ENCODE measurements around the gene CEP131.

The CEP131 gene

GRCh38 chr17:81189670-81190530, 32.9 kb downstream of the CEP131 start:
- no peak overlapping the region for H3K4me3 ChIP-seq (ENCODE audit: low read depth in 1 of 2, low read length in 2 of 2)
- no peaks in the 10 kb centered on the region for H3K9me3 ChIP-seq (ENCODE audit: control insufficient read depth in 1 of 2, low read length in 2 of 2)
- no peaks in the 10 kb centered on the region for H3K27me3 ChIP-seq (ENCODE audit: low read depth, low read length)
- H3K27ac ChIP-seq (ENCODE audit: low read length) = no peak overlapping the region
- H3K36me3 ChIP-seq (ENCODE audit: control insufficient read depth in 1 of 2, insufficient read depth in 2 of 2, low read length in 2 of 2) = peaks cover 0 to 13% of the 10 kb centered on the region in 2 donors
- peaks cover 0 to 3% of the 10 kb centered on the region in 2 donors for H3K4me1 ChIP-seq (ENCODE audit: control insufficient read depth in 1 of 2, insufficient read depth in 2 of 2, low read length in 2 of 2)

- peaks cover 0 to 13% of the 10 kb centered on the region in 2 donors for H3K36me3 ChIP-seq (ENCODE audit: control insufficient read depth in 1 of 2, insufficient read depth in 2 of 2, low read length in 2 of 2)
- H3K4me3 ChIP-seq (ENCODE audit: low read depth in 1 of 2, low read length in 2 of 2) = no peak overlapping the region
- no peak overlapping the region for H3K27ac ChIP-seq (ENCODE audit: low read length)
- no peaks in the 10 kb centered on the region for H3K27me3 ChIP-seq (ENCODE audit: low read depth, low read length)
- H3K9me3 ChIP-seq (ENCODE audit: control insufficient read depth in 1 of 2, low read length in 2 of 2) = no peaks in the 10 kb centered on the region
- H3K4me1 ChIP-seq (ENCODE audit: control insufficient read depth in 1 of 2, insufficient read depth in 2 of 2, low read length in 2 of 2) = peaks cover 0 to 3% of the 10 kb centered on the region in 2 donors
Measured at GRCh38 chr17:81189016-81189415, 33.7 kb downstream of the CEP131 start.

- Histone ChIP-seq H3K27me3 (ENCODE audit: low read depth, low read length) (no peaks in the 10 kb centered on the region), H3K4me1 (ENCODE audit: control insufficient read depth in 1 of 2, insufficient read depth in 2 of 2, low read length in 2 of 2) (peaks cover 0 to under 1% of the 10 kb centered on the region in 2 donors), H3K9me3 (ENCODE audit: control insufficient read depth in 1 of 2, low read length in 2 of 2) (no peaks in the 10 kb centered on the region), H3K4me3 (ENCODE audit: low read depth in 1 of 2, low read length in 2 of 2) (no peak overlapping the region), H3K36me3 (ENCODE audit: control insufficient read depth in 1 of 2, insufficient read depth in 2 of 2, low read length in 2 of 2) (peaks cover 0 to 13% of the 10 kb centered on the region in 2 donors), H3K27ac (ENCODE audit: low read length) (no peak overlapping the region)
Measured at GRCh38 chr17:81188491-81188840, 34.3 kb downstream of the CEP131 start.

GRCh38 chr17:81187586-81188490, 34.9 kb downstream of the CEP131 start:
- Histone ChIP-seq H3K4me3 (ENCODE audit: low read depth in 1 of 2, low read length in 2 of 2) (no peak overlapping the region), H3K27ac (ENCODE audit: low read length) (no peak overlapping the region), H3K4me1 (ENCODE audit: control insufficient read depth in 1 of 2, insufficient read depth in 2 of 2, low read length in 2 of 2) (no peaks in the 10 kb centered on the region), H3K27me3 (ENCODE audit: low read depth, low read length) (no peaks in the 10 kb centered on the region), H3K9me3 (ENCODE audit: control insufficient read depth in 1 of 2, low read length in 2 of 2) (no peaks in the 10 kb centered on the region), H3K36me3 (ENCODE audit: control insufficient read depth in 1 of 2, insufficient read depth in 2 of 2, low read length in 2 of 2) (peaks cover 0 to 13% of the 10 kb centered on the region in 2 donors)

GRCh38 chr17:81187120-81187519, 35.6 kb downstream of the CEP131 start:
- Histone ChIP-seq H3K36me3 (ENCODE audit: control insufficient read depth in 1 of 2, insufficient read depth in 2 of 2, low read length in 2 of 2) (peaks cover 0 to 12% of the 10 kb centered on the region in 2 donors), H3K4me1 (ENCODE audit: control insufficient read depth in 1 of 2, insufficient read depth in 2 of 2, low read length in 2 of 2) (no peaks in the 10 kb centered on the region), H3K4me3 (ENCODE audit: low read depth in 1 of 2, low read length in 2 of 2) (no peak overlapping the region), H3K9me3 (ENCODE audit: control insufficient read depth in 1 of 2, low read length in 2 of 2) (no peaks in the 10 kb centered on the region), H3K27ac (ENCODE audit: low read length) (no peak overlapping the region), H3K27me3 (ENCODE audit: low read depth, low read length) (no peaks in the 10 kb centered on the region)

- Histone ChIP-seq H3K27me3 (ENCODE audit: low read depth, low read length) (no peaks in the 10 kb centered on the region), H3K4me1 (ENCODE audit: control insufficient read depth in 1 of 2, insufficient read depth in 2 of 2, low read length in 2 of 2) (no peaks in the 10 kb centered on the region), H3K36me3 (ENCODE audit: control insufficient read depth in 1 of 2, insufficient read depth in 2 of 2, low read length in 2 of 2) (peaks cover 0 to 7% of the 10 kb centered on the region in 2 donors), H3K4me3 (ENCODE audit: low read depth in 1 of 2, low read length in 2 of 2) (no peak overlapping the region), H3K27ac (ENCODE audit: low read length) (no peak overlapping the region), H3K9me3 (ENCODE audit: control insufficient read depth in 1 of 2, low read length in 2 of 2) (no peaks in the 10 kb centered on the region)
Measured at GRCh38 chr17:81186203-81186602, 36.6 kb downstream of the CEP131 start.

- peaks cover 0 to 1% of the 10 kb centered on the region in 2 donors for H3K36me3 ChIP-seq (ENCODE audit: control insufficient read depth in 1 of 2, insufficient read depth in 2 of 2, low read length in 2 of 2)
- H3K27me3 ChIP-seq (ENCODE audit: low read depth, low read length) = no peaks in the 10 kb centered on the region
- H3K9me3 ChIP-seq (ENCODE audit: control insufficient read depth in 1 of 2, low read length in 2 of 2) = no peaks in the 10 kb centered on the region
- H3K27ac ChIP-seq (ENCODE audit: low read length) = no peak overlapping the region
- H3K4me1 ChIP-seq (ENCODE audit: control insufficient read depth in 1 of 2, insufficient read depth in 2 of 2, low read length in 2 of 2) = no peaks in the 10 kb centered on the region
- no peak overlapping the region for H3K4me3 ChIP-seq (ENCODE audit: low read depth in 1 of 2, low read length in 2 of 2)
Measured at GRCh38 chr17:81184555-81184954, 38.2 kb downstream of the CEP131 start.

- Histone ChIP-seq H3K27me3 (ENCODE audit: low read depth, low read length) (no peaks in the 10 kb centered on the region), H3K9me3 (ENCODE audit: control insufficient read depth in 1 of 2, low read length in 2 of 2) (no peaks in the 10 kb centered on the region)
Measured at GRCh38 chr17:81183807-81184206, 39.0 kb downstream of the CEP131 start.

GRCh38 chr17:81183316-81183715, 39.4 kb downstream of the CEP131 start:
- H3K9me3 ChIP-seq (ENCODE audit: control insufficient read depth in 1 of 2, low read length in 2 of 2) = no peaks in the 10 kb centered on the region
- H3K27me3 ChIP-seq (ENCODE audit: low read depth, low read length) = no peaks in the 10 kb centered on the region
- H3K4me3 ChIP-seq (ENCODE audit: low read depth in 1 of 2, low read length in 2 of 2) = no peak overlapping the region
- no peak overlapping the region for H3K27ac ChIP-seq (ENCODE audit: low read length)
- H3K4me1 ChIP-seq (ENCODE audit: control insufficient read depth in 1 of 2, insufficient read depth in 2 of 2, low read length in 2 of 2) = no peaks in the 10 kb centered on the region
- no peaks in the 10 kb centered on the region for H3K36me3 ChIP-seq (ENCODE audit: control insufficient read depth in 1 of 2, insufficient read depth in 2 of 2, low read length in 2 of 2)

More at GRCh38 chr17:81183807-81184206, 39.0 kb downstream of the CEP131 start:
- Histone ChIP-seq H3K4me1 (ENCODE audit: control insufficient read depth in 1 of 2, insufficient read depth in 2 of 2, low read length in 2 of 2) (no peaks in the 10 kb centered on the region), H3K27ac (ENCODE audit: low read length) (no peak overlapping the region), H3K36me3 (ENCODE audit: control insufficient read depth in 1 of 2, insufficient read depth in 2 of 2, low read length in 2 of 2) (no peaks in the 10 kb centered on the region), H3K4me3 (ENCODE audit: low read depth in 1 of 2, low read length in 2 of 2) (no peak overlapping the region)

- Histone ChIP-seq H3K4me3 (ENCODE audit: low read depth in 1 of 2, low read length in 2 of 2) (no peak overlapping the region), H3K36me3 (ENCODE audit: control insufficient read depth in 1 of 2, insufficient read depth in 2 of 2, low read length in 2 of 2) (no peaks in the 10 kb centered on the region), H3K4me1 (ENCODE audit: control insufficient read depth in 1 of 2, insufficient read depth in 2 of 2, low read length in 2 of 2) (no peaks in the 10 kb centered on the region), H3K27ac (ENCODE audit: low read length) (no peak overlapping the region), H3K9me3 (ENCODE audit: control insufficient read depth in 1 of 2, low read length in 2 of 2) (no peaks in the 10 kb centered on the region), H3K27me3 (ENCODE audit: low read depth, low read length) (no peaks in the 10 kb centered on the region)
Measured at GRCh38 chr17:81182596-81182995, 40.2 kb downstream of the CEP131 start.

- H3K4me3 ChIP-seq (ENCODE audit: low read depth in 1 of 2, low read length in 2 of 2) = no peak overlapping the region
- H3K4me1 ChIP-seq (ENCODE audit: control insufficient read depth in 1 of 2, insufficient read depth in 2 of 2, low read length in 2 of 2) = no peaks in the 10 kb centered on the region
- no peaks in the 10 kb centered on the region for H3K27me3 ChIP-seq (ENCODE audit: low read depth, low read length)
- H3K9me3 ChIP-seq (ENCODE audit: control insufficient read depth in 1 of 2, low read length in 2 of 2) = no peaks in the 10 kb centered on the region
- H3K36me3 ChIP-seq (ENCODE audit: control insufficient read depth in 1 of 2, insufficient read depth in 2 of 2, low read length in 2 of 2) = no peaks in the 10 kb centered on the region
- H3K27ac ChIP-seq (ENCODE audit: low read length) = no peak overlapping the region
Measured at GRCh38 chr17:81181811-81182185, 41.0 kb downstream of the CEP131 start.

Measured in muscle layer of duodenum (tissue), 2 donors.